Brain pericyte (primary cell): ENCODE measurements around the gene CNST.
"Not testable (repeated sequence)": the region's sequence is repeated elsewhere in the genome, so short reads cannot be mapped to it uniquely, and the experiment has no call there.

ENCODE experiments used
- DNase-seq: peaks from one replicate; pipeline ENCODE4 v3.0.0-alpha.2; 2012; ENCODE audit warnings: low read depth, low spot score

The CNST gene

GRCh38 chr1:246554201-246554600, 12.1 kb upstream of the CNST start:
- no peak for DNase-seq

DNA sequence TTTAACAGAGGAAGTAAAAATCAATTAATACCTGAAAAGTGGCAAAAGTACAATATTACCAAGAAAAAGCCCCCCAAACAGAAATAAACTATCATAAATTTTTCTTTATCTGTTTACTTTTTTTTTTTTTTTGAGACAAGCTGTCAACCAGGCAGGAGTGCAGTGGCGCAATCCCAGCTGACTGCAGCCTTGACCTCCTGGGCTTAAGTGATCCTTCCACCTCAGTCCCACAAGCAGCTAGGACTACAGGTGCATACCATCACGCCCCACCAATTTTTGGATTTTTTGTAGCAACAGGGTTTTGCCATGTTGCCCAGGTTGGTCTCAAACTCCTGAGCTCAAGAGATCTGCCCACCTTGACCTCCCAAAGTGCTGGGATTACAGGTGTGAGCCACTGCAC, 8.2 kb upstream of the CNST start:
- DNase-seq = no peak

DNA sequence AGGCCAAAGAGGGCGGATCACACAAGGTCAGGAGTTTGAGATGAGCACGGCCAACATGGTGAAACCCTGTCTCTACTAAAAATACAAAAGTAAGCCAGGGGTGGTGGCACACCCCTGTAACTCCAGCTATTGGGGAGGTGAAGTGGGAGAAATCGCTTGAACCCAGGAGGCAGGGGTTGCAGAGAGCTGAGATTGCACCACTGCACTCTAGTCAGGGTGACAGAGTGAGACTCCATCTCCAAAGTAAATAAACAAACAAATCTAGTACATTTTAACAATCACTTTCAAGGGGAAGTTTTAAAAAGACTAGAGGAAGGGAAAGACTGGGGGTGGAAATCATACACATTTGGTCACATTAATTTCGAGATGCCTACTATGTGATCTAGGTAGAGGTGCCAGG, 6.9 kb upstream of the CNST start:
- DNase-seq = no peak

DNA sequence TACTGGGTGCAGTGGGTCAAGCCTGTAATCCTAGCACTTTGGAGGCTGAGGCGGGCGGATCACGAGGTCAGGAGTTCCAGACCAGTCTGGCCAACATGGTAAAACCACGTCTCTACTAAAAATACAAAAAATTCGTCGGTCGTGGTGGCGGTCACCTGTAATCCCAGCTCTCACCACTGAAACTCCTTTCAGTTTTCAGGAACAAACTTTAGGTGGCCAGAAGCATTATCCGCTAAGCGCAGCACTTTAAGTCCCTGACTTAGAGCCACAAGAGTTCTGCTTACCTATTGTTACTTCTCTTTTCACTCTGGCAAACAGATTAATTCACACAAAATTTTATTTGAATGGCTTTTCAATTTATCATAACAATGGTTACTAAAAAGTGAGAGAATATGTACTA, 5.4 kb upstream of the CNST start:
- not testable (repeated sequence) for DNase-seq

DNA sequence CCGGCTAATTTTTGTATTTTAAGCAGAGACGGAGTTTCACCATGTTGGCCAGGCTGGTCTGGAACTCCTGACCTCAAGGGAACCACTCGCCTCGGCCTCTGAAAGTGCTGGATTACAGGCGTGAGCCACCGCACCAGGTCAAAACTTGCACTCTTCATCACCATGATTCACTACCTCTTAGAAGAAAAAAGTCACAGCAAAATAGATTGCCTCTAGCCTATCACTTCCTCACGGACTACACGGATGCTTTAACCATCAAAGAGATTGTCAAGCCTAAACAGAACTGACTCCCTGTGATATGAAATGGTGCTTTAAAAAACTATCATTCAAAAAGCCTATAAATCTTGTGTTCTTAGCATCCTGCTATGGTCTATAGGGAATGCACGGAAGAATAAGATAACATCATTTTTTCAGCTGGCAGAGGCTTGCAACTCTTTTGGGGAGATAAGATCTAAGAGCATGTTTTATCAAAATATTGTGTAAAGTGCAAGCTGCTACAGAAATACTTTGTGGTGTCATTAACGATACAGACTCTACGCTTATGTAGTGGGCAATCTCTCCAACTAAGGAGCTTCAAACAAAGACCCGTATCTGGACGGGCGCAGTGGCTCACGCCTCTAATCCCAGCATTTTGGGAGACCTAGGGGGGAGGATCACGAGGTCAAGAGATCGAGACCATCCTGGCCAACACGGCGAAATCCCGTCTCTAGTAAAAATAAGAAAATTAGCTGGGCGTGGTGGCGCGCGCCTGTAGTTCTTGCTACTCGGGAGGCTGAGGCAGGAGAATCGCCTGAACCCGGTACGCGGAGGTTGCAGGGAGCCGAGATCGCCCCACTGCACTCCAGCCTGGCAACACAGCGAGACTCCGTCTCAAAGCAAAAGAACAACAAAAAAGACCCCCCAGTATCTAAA, 1.2 kb upstream of the CNST start:
- no peak for DNase-seq

- no peak for DNase-seq
These were observed 517 bp upstream of the CNST start for GRCh38 chr1:246565751-246566127.

DNA sequence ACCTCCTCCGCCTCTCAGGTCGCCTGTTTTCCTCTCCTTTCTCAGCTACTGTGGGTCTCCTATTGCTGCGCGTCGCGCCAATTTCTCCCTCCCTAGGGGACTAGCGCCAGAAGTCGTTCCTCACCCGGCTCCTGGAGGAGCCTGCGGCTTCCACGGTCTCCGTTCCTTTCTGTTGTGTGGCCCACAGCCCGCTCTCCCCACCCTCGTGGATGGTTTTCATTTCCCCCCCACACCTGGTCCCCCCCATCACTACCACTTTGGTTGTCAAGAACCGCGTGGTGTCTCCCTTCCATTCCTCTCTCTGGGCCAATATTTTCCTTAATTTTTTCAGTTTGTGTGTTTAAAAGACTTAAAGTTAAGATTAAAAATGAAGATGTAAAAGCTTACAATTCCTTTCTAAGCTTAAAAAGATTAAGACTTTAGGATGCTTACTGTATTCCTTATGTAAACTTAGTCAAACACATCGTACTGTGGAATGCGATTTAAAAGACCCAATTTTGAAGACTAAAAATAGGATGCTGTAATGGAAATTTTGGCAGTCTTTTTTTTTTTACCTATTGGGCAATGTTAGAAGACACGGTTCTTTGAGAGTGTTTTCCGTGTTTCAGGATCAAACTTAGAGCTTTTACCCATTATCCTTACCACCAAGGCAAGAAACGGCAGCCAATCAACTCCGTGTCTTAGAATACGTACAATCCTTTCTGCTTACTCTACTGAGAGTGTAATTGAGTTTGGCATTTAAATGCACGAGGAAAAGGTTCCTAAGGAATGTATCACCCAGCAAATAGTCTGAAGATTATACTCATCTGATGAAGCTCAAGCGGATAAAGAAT, 773 bp downstream of the CNST start:
- peak; percentile 16 for DNase-seq

DNA sequence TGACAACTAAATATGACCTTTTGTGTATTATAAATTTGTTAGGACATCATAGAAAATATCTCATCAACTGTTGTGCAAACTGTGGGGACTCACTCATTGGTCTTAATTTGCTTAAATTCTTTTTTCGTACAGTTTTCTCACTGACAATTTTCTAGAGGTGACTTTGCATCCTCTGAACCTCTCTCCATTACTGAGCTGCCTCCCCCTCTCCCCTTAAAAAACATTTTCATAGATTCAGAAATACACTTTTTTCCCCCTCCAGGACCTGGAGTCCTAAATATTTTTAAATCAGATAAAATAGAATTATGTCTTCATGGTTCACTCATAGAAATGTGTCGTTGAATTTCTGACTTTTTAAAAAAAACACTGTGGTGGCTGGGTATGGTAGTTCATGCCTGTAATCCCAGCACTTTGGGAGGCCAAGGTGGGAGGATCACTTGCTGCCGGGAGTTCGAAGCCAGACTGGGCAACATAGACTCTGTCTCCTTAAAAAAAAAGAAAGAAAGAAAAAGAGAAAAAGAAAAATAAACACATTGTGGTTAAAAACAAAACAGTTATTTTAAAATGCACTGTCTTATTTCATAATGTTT, 1.5 kb downstream of the CNST start:
- DNase-seq = no peak

GRCh38 chr1:246569248-246570238, 3.3 kb downstream of the CNST start:
- DNase-seq = no peak

- DNase-seq = not testable (repeated sequence)
These were observed 5.1 kb downstream of the CNST start for GRCh38 chr1:246571309-246571708.

DNA sequence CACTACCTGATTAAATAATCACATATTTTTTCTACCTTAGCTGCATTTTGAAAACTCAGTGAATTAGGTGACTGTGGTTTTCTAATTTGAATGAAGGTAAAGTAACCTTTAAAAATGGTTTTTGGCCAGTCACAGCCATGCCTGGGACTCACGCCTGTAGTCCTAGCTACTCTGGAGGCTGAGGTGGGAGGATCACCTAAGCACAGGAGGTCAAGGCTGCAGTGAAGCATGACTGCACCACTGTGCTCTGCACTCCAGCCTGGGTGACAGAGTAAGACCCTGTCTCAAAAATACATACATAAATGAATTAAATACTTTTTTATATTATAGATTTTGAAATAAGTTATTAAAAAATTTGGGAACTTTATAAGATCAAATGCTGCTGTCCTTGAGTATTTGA, 5.7 kb downstream of the CNST start:
- DNase-seq = no peak

DNA sequence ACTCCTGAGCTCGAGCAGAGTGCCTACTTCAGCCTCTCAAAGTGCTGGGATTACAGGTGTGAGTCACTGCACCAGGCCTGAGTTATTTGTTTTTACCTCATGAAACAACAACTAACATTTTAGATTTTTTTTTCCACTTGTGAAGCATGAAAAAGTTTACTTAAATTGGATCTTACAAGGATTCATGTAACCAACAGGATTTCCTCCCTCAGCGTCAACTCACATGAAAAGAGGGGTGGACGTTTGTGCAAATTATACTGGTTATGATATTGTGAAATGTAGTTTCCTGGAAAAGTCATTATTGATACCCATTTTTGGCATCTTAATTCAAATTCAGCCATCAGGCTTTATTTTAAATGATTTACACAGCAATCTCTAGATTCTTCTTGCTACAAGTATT, 6.5 kb downstream of the CNST start:
- DNase-seq = no peak

DNA sequence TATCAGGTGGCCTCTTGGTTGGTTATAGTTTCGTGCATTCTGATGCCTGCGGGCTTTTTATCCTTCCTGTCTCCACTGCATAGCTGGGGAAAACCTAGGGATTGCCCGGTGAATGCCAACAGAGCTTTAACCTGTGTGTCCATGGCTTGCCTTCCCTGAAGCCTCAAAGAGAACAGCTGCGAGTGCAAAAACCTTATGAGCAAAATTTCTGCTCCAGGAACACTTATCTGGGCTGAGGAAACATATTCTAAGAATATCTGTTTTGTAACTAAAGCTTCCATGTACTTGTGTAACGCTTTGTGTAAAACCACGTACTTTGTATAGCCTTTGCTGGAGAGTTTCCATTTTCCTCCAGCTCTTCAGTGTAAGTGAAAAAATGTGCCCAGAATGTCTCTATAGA, 7.2 kb downstream of the CNST start:
- DNase-seq = no peak

DNA sequence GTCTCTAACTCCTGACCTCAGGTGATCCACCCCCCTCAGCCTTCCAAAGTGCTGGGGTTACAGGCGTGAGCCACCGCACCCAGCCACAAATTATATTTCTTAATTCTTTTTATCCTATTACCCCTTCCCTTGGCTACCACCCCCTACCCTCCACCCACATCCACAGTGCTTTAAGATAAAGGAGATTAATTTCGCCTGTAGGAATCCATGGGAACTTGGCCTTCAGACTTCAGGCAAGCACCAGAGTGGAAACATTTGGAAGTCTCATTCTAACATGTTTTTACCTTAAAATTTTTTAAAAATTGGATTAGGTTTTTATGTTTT, 10.4 kb downstream of the CNST start:
- no peak for DNase-seq

- no peak for DNase-seq
These were observed 10.9 kb downstream of the CNST start for GRCh38 chr1:246577082-246577719.

- DNase-seq = no peak
These were observed 11.5 kb downstream of the CNST start for GRCh38 chr1:246577720-246578106.

- DNase-seq = no peak
These were observed 13.6 kb downstream of the CNST start for GRCh38 chr1:246579818-246580217.

DNA sequence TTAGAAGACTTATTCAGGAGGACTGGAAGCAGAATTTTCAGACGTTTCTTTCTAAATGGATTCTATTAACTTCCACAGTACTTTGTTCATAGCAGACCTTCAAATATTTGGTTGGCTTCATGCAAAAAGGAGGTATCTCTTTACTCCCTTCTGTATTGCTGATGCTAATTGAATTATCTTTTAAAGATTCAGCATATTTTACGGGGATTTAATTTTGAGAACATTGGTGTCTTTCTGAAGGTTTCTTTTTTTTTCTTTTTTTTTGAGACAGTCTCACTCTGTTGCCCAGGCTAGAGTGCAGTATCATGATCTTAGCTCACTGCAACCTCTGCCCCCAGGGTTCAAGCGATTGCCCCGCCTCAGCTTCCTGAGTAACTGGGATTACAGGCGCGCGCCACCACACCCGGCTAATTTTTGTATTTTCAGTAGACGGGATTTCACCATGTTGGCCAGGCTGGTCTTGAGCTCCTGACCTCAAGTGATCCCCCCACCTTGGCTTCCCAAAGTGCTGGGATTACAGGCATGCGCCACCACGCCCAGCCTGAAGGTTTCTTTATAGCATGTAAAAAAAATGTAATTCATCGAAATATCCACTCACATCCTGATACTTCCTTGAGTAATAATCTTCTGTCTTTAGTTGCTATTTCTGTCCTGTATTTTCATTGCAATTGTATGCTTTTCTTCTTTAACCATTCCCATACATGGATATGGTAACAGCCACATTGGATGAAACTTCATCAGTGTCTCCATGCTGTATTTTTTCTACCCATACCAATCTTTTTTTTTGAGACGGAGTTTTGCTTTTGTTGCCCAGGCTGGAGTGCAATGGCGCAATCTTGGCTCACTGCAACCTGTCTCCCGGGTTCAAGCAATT, 14.5 kb downstream of the CNST start:
- no peak for DNase-seq

DNA sequence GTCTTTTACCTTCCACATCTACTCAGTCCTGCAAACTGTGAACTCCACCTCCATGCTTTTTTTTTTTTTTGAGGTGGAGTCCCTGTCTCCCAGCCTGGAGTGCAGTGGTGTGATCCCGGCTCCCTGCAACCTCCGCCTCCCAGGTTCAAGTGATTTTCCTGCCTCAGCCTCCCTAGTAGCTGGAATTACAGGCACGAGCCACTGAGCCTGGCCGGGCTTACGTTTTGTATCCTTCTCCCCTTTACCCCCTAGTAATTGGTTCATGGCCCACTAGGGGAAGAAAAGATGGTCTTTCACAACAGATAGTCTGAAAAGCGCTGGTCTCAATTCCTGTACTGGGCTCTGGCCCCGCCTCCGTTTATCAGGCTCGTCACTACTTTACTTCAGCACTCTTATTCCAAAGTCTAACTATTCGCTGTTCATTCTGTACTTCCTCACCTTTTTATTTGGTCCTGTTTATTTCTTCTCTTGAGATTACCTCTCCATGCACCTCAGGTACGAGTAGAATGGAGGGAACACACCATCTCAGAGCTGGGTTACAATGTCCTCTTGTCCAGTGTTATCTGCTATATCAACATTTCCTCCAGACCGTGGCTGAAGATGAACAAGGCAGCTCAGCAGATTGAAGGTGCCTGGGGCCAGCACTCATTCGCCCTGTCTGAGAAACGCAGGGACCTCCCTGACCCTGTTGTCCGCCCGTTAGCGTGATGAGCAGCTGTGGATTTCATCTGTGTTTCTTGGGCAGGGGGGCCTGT, 16.2 kb downstream of the CNST start:
- no peak for DNase-seq
